ENCODE data around the gene TOM1L1.

DNA sequence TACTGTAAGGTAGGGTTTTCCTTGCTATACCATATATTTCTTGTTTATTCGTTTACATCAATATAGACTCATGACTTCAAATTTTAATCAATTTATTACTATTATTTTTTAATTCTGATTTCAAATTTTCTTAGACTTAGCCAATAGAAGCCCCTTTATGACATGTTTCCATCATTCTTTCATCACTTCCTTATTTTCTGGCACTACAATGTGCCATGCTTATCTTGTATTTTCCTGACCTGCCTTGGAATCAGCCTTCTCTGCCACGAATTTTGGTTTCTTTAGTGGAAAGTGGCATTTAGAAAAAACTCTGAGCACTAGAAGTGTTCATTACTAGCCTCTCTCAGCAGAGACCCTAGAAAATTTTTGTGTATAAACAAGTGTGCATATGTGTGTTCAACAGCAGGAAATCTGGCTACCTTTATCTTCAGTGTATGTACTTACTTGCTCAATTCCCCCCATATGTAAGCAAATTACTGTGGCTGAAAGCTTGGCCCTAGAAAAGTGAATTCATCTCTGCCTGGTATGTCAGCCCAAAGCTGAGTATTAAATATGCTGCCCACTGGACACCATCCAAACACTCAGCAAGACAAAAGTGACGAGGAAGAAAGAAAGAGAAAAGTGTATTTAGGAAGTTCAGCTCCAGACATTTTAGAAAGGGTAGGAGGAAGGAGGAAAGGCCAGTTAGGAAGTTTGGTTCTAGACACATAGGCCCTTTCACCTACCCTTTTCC is 71.9 kb downstream of the TOM1L1 start:
- TF ChIP-seq CTCF (IDR thresholded peaks at IDR 0.05; ENCODE audit: low read length) (no peak), EZH2 (IDR thresholded peaks at IDR 0.05; ENCODE audit: borderline replicate concordance, low read length) (no peak)
